ENCODE data around the gene CCDC7.
A peak's percentile ranks its signal among the peaks of the same experiment; 100 is the strongest.
"Not testable (repeated sequence)": the region's sequence is repeated elsewhere in the genome, so short reads cannot be mapped to it uniquely, and the experiment has no call there.

The CCDC7 gene

DNA sequence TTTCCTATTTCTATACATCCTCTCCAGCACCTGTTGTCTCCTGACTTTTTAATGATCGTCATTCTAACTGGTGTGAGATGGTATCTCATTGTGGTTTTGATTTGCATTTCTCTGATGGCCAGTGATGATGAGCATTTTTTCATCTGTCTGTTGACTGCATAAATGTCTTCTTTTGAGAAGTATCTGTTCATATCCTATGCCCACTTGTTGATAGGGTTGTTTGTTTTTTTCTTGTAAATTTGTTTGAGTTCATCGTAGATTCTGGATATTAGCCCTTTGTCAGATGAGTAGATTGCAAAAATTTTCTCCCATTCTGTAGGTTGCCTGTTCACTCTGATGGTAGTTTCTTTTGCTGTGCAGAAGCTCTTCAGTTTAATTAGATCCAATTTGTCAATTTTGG, 253.7 kb downstream of the CCDC7 start:
- not testable (repeated sequence) for DNase-seq (ENCODE audit: low spot score)

DNA sequence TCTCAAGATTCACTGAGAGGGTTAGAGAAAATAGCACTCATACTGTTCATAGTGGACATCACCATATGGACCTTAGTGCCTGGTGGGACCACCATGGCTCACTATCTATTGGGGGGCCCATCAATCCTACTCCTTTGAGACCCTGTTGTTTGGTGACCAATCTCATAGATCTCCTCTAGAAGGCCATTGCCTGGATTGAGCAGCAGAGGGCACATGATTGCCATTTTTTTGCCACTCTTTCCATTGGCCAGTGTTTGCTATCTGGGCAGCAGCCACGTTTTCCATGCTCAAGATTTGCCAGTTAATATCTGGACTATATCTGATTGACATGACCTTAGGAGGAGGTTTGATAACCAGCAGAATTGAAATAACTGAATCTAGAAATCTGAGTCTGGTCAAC, 267.6 kb downstream of the CCDC7 start:
- peak; percentile 14 for DNase-seq (ENCODE audit: low spot score)

DNA sequence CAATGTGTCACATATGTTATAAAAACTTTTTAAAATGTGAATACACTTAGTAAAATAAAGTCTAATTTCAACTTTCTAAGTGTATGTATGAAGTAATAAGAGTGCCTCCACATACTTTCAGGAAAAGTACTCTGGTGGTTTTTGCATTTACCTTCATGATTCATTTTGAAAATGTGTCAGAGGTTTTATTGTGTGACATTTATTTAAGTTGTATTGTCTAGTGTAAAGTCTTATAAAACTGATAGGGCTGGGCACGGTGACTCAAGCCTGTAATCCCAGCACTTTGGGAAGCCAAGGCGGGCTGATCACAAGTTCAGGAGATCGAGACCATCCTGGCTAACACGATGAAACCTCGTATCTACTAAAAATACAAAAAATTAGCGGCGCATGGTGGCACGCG, 285.6 kb downstream of the CCDC7 start:
- no peak for DNase-seq (ENCODE audit: low spot score)

DNA sequence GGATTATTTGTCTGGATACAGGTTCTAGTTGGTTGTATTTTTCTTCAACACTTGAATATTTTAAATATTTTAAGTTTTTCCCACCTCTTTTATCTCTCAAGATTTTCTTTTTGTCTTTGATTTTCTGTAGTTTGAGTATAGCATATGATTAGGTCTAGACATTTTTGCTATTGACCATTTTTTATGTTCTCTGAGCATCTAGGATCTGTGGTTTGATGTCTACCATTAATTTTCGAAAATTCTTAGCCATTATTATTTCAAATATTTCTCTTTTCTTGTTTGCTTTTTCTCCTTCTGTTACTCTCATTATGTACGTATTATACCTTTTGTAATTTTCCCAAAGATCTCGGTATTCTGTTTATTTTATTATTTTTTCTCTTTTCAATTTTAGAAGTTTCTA, 293.0 kb downstream of the CCDC7 start:
- DNase-seq (ENCODE audit: low spot score): no peak

DNA sequence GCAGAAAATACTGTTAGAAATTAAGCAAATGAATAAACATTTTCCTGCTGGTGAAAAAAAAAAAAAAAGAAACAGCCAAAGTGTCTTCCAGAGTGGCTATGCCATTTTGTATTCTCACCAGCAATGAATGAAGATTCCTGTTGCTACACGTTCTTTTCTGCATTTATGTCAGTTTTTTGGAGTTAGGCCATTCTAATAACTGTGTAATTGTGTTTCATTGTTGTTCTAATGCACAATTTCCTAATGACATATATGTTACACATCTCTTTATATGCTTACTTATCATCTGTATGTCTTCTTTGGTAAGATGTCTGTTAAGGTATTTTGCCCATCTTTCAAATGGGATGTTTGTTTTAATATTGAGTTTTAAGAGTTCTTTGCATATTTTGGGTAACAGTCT, 298.4 kb downstream of the CCDC7 start:
- DNase-seq (ENCODE audit: low spot score): no peak

DNA sequence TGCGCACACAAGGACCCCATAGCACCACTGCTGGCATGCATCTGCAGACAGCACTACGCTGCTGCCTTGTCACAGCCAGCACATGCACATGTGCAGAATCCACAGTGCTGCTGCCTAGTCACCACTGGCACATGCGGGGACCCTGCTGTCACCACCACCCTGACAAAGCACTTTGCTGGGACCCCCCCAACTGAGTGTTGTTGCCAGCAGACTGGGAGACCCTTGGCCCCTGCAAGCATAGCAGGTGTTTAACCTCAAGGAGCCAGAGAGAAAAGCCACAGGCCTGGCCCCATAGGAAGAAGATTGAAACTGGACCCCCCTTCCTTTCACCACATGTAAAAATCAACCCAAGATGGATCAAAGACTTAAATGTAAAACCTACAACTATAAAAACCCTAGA, 300.9 kb downstream of the CCDC7 start:
- DNase-seq (ENCODE audit: low spot score): no peak

DNA sequence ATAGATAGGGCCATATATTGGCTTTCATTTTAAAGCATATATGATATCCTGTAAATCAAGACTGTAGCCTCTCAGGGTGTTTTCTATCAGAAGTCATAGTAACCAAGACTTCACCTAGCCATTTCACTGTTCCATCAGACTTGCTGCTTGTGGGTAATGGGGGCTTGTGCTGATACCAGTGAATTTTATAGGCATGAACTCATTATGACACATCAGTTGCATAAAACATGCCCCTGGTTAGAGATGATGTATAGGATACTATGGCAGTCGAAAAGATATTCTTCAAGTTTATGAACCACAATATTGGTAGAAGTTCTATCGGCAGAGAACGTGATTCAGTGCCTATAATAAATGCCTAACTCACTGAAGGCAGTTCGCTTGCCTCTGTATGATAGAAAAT, 305.6 kb downstream of the CCDC7 start:
- DNase-seq (ENCODE audit: low spot score): no peak

DNA sequence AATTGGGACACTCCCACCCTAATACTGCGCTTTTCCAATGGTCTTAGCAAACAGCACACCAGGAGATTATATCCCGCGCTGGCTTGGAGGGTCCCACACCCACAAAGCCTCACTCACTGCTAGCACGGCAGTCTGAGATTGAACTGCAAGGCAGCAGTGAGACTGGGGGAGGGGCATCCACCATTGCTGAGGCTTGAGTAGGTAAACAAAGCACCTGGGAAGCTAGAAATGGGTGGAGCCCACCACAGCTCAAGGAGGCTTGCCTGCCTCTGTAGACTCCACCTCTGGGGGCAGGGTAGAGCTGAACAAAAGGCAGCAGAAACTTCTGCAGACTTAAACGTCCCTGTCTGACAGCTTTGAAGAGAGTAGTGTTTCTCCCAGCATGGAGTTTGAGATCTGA, 309.0 kb downstream of the CCDC7 start:
- not testable (repeated sequence) for DNase-seq (ENCODE audit: low spot score)

DNA sequence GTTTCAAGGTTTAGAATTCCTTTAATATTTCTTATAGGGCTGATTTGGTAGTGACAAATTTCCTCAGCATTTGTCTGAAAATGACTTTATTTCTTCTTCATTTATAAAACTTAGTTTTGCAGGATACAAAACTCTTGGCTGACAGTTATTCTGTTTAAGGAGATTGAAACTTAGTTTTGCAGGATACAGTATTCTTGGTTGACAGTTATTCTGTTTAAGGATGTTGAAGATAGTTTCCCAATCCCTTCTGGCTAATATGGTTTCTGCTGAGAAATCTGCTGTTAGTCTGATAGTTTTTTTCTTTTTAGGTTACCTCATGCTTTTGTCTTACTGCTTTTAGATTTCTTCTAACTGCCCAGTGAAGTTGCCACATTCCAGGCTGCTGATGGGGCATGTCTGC, 325.3 kb downstream of the CCDC7 start:
- DNase-seq (ENCODE audit: low spot score): no peak

DNA sequence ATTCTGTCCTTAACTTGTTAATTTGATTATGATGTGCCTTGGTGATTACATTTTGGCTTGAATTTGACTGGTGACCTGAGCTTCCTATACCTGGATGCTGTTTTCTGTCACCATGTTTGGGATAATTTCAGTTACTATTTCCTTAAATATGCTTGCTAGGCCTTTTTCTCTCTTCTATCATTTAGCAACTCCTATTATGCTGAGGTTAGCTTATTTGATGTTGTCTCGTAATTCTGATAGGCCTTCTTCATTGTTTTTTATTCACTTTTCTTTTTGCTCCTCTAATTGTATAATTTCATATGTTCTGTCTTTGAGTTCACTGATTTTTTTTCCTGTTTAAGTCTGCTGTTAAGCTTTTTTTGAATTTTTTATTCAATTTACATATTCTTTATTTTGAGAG, 327.2 kb downstream of the CCDC7 start:
- DNase-seq (ENCODE audit: low spot score): no peak

DNA sequence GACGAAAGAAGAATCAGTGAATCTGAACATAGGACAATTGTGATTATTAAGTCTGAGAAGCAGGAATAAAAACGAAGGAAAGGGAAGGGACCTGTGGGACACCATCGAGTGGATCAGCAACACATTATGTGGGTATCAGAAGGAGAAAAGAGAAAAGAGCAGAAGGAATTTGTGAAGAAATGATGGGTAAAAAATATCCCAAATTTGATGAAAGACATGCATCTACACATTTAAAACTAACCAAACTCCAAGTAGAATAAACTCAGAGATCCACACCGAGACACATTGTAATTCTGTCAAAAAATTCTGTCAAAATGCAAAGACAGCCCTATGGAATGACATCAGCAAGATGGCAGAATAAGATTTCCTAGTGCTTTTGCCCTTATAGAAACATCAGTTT, 341.0 kb downstream of the CCDC7 start:
- DNase-seq (ENCODE audit: low spot score): no peak

DNA sequence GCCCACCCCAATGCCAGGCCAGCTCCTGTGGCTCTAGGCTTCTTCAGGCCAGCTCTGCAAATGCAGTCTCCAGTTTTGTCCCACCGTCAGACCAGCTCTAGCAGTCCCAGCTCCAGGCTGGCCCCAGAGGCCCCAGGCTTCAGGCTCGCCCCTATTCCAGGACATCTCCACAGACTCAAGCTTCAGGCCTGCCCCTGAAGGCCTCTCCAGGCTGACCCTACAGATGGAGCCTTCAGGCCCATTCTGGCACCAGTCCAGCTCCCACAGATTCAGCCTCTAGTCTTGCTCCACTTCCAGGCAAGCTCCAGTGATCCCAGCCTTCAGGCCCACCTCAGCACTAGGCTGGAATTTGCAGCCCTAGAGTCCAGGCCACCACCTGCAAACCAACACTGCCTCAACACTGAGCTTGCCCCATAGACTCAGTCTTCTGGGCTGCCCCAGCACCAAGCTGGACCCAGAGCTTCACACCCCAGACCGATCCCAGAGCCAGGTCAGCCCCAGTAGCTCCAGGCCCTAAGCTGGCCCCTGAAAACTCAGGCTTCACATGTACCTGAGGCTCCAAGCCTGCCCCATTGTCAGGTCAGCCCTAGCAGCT, 341.8 kb downstream of the CCDC7 start:
- DNase-seq (ENCODE audit: low spot score): no peak

DNA sequence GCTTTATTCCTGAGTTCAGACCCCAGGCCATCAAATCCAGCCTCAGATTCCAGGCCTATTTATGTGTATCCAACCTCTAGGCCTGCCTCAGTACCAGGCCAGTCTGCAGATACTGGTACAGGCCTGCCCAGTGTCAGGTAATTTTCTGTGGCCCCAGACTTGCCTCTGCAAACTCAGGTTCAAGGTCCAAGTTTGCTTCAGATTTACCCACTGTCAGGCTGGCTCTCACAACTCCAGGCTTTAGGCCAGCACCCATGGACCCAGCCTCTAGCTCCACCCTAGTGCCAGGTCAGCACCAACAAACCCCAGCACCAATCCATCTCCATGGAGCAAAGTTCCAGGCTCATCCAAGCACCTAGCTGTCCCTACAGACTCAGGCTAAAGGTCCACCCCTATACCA, 342.4 kb downstream of the CCDC7 start:
- no peak for DNase-seq (ENCODE audit: low spot score)

DNA sequence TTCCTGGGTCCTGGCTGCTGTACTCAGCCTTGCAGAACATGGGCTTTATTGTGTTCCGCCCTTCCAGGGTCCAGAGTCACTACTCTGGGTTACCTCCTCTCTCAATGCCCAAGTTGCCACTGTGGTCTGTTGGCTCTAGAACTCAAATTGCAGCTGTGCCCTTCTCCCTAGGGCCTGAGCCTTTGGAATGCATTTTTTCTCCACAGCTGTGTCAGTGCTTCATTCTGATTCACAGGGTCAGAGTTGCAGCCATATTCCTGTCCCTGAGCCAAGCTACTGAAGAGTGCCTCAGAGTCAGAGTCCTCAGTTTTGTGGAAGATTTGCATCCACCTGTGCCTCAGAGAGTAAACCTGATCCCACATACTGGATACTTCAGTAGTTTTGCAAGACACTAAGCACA, 344.5 kb downstream of the CCDC7 start:
- peak; percentile 39 for DNase-seq (ENCODE audit: low spot score)

DNA sequence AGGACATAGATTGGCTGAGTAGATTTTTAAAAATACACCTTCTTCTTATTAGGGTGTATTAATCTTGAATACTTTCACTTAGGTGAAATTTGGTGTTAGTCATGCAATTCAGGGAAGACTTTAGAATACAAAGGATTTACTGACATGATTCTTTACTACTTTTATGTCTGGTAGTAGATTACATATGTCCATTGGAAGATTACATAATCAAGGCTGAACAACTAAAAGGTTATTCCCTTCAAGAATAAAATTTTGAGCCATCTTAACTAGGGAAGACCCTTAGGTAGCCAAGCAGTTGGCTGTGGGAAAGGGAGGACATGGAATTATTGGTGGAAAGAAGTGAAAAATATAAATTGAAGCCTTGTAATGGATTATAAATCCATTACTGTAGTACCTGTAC, 347.1 kb downstream of the CCDC7 start:
- DNase-seq (ENCODE audit: low spot score): no peak

DNA sequence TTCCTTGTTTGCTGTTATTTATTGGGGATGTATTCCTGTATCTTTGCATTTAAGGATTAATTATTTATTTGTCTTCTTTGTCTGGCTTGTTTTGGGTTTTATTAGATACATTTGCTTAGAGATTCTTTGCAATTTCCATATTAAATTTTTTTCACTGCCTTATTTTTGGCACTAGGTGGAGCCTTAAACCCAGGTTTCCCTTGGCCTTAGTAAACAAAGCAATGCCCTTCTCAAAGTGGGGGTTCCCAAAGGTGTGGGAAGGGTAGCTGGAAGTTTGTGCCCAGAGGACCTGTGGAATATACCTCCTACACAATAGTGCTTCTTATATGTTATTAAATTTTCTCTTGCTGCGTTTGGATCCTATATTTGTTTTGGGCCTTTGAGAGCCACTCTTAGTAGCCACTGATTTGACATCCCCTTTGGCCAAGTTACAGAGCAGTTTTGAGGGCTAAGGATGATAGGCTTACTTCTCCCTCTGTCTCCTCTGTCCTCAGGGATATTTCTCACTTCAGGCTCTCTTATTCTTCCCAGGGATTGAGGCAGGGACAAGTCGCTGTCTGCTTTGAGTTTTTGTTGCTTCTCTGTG, 349.8 kb downstream of the CCDC7 start:
- DNase-seq (ENCODE audit: low spot score): no peak

DNA sequence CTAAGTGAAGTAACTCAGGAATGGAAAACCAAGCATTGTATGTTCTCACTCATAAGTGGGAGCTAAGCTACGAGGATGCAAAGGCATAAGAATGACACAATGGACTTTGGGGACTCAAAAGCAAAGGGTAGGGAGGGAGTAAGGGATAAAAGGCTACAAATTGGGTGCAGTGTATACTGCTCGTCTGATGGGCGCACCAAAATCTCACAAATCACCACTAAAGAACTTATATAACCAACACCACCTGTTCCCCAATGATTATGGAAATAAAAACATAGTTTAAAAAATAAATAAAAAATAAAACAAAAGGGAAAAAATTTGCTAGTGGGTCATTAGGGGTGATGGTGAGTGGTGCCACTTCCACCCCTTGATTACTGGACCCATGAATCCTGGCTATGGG, 351.5 kb downstream of the CCDC7 start:
- not testable (repeated sequence) for DNase-seq (ENCODE audit: low spot score)

DNA sequence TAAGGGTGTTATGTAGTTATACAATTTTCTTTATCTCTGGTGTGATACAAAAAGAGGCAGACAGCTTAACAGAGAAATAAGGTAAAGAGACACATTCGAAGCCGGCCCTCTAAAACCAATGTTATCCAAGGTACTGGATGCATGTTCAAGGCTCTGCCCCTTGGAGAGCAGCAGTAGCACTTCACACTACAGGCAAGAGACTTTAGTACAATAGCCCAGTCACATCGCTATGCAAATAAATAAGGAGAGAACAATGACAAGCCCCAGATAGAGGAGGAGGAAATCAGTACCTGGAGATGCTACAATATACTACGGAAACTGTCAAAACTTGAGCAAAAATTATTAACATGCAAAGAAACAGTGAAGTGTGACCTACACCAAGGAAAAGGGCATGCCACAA, 401.0 kb downstream of the CCDC7 start:
- no peak for DNase-seq (ENCODE audit: low spot score)

DNA sequence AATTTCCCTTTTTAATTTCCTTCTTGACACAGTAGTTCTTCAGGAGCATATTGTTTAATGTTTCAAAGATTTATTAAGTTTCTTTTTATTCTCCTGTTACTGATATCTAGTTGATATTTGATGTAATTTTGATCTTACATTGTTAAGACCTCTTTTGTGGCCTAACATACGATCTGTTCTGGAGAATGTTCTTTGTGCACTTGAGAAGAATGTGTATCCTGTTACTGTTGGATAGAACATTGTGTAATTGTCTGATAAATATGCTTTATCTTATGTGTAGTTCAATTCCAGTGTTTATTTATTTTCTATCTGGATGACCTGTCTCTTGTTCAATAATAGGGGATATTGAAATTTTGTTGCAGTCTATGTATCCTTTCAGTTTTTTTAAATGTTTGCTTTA, 405.4 kb downstream of the CCDC7 start:
- no peak for DNase-seq (ENCODE audit: low spot score)

DNA sequence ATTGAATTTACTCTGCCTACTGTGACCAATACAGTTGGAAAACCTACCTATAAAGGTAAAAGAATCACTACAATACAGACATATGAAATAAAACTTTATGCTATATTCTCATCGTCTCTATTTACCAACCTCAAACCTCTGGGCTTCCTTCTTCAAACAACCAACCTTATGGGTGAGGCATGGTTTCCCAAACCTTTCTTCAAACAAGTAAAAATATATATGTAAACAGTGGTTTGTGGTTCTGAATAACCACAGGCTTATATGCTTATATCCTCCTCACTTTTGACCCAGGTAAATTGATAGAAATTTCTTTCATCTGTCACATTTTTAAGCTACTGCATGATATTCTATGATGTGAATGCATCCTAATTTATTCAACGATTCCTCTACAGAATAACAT, 408.5 kb downstream of the CCDC7 start:
- no peak for DNase-seq (ENCODE audit: low spot score)

DNA sequence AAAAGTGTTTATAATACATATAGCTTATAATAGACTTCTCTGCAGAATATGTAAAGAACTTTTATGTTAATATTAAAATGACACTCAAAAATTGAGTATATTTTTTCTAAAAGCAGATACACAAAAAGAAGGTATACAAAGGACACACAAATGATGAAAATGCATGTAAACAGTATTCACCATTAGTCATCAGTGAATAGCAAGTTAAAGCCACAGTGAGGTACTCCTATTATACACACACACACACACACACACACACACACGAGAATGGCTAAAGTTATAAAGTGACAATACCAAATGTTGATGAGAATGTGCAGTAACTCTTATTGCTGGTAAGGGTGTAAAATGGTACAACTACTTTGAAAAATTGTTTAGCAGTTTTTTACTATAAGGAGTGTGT, 419.2 kb downstream of the CCDC7 start:
- no peak for DNase-seq (ENCODE audit: low spot score)

DNA sequence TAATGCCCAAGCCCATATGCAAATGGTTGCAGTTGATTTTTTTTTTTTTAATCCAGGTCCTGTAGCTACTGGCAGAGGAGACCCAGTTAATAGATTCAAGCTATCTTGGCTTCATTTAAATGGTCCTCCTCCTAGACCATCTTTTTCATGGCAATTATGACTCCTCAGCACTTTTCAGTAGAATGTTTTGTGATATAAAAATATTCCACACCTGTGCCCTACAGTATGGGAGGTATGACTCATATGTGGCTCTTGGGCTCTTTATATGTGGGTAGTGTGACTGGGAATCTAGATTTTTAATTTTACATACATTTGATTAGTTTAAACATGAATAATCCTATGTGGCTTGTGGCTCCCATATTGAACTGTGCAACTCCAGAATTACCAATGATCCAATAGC, 432.0 kb downstream of the CCDC7 start:
- DNase-seq (ENCODE audit: low spot score): no peak

DNA sequence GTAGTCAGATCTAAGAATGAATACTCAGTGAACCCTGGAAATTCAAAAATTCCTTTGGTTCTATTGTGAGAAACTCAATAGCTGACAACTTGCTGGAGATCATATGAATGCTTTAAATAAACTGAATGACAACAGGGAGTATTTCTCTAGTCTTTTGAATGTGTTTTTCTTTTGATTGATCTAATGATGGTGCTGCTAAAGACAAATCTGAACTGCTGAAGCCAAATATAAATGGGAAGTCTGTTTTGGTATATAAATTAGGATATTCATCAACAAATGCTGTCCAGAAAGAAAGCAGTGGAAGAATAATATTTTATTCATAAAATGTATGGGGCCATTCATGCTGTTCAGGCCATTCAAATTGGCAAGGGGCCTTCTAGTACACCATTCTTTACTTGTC, 432.7 kb downstream of the CCDC7 start:
- no peak for DNase-seq (ENCODE audit: low spot score)

DNA sequence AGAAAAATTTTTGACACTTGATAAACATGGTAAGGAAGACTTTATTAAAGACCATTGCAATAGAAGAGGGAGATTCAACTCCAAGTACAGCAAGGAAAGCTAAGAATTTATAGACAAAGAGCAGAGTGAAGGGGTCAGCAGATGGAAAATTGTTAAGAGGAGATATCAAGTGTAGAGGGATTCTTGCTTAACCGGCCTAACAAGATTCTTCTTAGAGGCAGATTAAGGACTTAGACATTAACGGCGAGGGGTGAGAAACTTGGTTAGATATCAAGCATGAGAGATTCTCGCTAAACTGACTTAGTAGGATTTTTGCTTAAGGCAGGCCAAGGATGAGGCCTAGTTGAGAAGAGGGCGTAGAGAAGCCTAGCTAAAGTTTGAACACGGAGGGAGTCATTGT, 436.1 kb downstream of the CCDC7 start:
- no peak for DNase-seq (ENCODE audit: low spot score)

DNA sequence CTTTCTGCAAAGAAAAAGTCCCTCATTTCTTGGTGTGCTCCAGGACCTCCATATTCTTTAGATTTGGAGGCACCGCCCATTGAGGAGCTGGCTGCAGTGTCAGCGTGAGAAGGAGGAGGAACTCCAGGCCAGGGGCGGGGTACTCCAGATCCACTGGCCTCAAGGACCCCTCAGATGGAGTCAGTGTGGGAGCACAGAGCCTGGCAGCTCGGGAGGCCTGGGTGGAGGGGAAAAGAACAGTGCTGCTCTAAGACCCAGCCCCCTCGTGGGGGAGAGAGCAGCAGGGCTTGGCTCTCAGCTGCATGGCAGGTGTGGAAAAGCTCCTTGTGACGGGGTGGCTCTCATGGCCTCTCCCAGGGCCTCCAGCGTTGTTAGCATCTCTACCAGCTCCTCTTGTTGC, 441.5 kb downstream of the CCDC7 start:
- DNase-seq (ENCODE audit: low spot score): no peak
